ENCODE results near the gene HOXA5. TPM values are rescaled to one million over a fixed set of nuclear protein-coding genes. Genes with fewer than 3 reads are reported as not detected.

HOXA5 gene
- total and polyA plus RNA-seq, 2 donors (not counting 1 experiment from before 2014, with no cell fraction given) = 18.3 to 35.6 TPM

- Histone ChIP-seq H3K79me2 (ENCODE audit: control insufficient read depth, insufficient read depth, low read length) (peaks cover 41% of the 10 kb centered on the region), H3K9ac (ENCODE audit: insufficient read depth, low read length) (peak overlapping the region; percentile 9), H3K4me1 (ENCODE audit: control insufficient read depth, extremely low read depth, insufficient read depth, low read length) (no peaks in the 10 kb centered on the region), H4K20me1 (ENCODE audit: control insufficient read depth, extremely low read depth, insufficient read depth, low read length) (no peaks in the 10 kb centered on the region), H2AFZ (ENCODE audit: low read length) (peak overlapping the region; percentile 27), H3K27me3 (ENCODE audit: control insufficient read depth, insufficient read depth, low read length) (no peaks in the 10 kb centered on the region), H3K36me3 (ENCODE audit: control insufficient read depth, insufficient read depth, low read length) (no peaks in the 10 kb centered on the region), H3K4me3 (replicated peaks in 1 of 4; ENCODE audit: control extremely low read depth in 1 of 4, insufficient read depth in 1 of 4, low read depth in 3 of 4, low read length in 4 of 4) (peak overlapping the region; percentile 33 to 93 (median 69)), H3K27ac (ENCODE audit: insufficient read depth, low read length) (no peak overlapping the region), H3K4me2 (ENCODE audit: extremely low read depth, insufficient read depth, low read length) (peak overlapping the region; percentile 64), H3K9me3 (ENCODE audit: control insufficient read depth, insufficient read depth, low read depth, low read length) (no peaks in the 10 kb centered on the region)
- DNase-seq (ENCODE audit: low read depth in 2 of 2) = no peak
- TF ChIP-seq CTCF (conservative IDR thresholded peaks at IDR 0.05 in 1 of 2, IDR thresholded peaks at IDR 0.05 in 1 of 2; ENCODE audit: low read depth in 1 of 2, low read length in 2 of 2) (no peak), EZH2 (IDR thresholded peaks at IDR 0.05; ENCODE audit: low read length, missing control alignments) (no peak)
Observed at GRCh38 chr7:27095050-27095896, 48.2 kb downstream of the HOXA5 start.

GRCh38 chr7:27094304-27095049 lies 49.0 kb downstream of the HOXA5 start:
- no peak for TF ChIP-seq EZH2 (IDR thresholded peaks at IDR 0.05; ENCODE audit: low read length, missing control alignments)
- TF ChIP-seq CTCF (conservative IDR thresholded peaks at IDR 0.05 in 1 of 2, IDR thresholded peaks at IDR 0.05 in 1 of 2; ENCODE audit: low read depth in 1 of 2, low read length in 2 of 2) = no peak
- no peak overlapping the region for H2AFZ ChIP-seq (ENCODE audit: low read length)
- no peaks in the 10 kb centered on the region for H3K36me3 ChIP-seq (ENCODE audit: control insufficient read depth, insufficient read depth, low read length)
- H3K27me3 ChIP-seq (ENCODE audit: control insufficient read depth, insufficient read depth, low read length) = no peaks in the 10 kb centered on the region
- H3K4me3 ChIP-seq (replicated peaks in 1 of 4; ENCODE audit: control extremely low read depth in 1 of 4, insufficient read depth in 1 of 4, low read depth in 3 of 4, low read length in 4 of 4) = peak overlapping the region in 1 of 4 experiments; percentile 93
- no peak overlapping the region for H3K4me2 ChIP-seq (ENCODE audit: extremely low read depth, insufficient read depth, low read length)
- no peaks in the 10 kb centered on the region for H4K20me1 ChIP-seq (ENCODE audit: control insufficient read depth, extremely low read depth, insufficient read depth, low read length)
- no peaks in the 10 kb centered on the region for H3K9me3 ChIP-seq (ENCODE audit: control insufficient read depth, insufficient read depth, low read depth, low read length)
- H3K4me1 ChIP-seq (ENCODE audit: control insufficient read depth, extremely low read depth, insufficient read depth, low read length) = no peaks in the 10 kb centered on the region
- no peak overlapping the region for H3K27ac ChIP-seq (ENCODE audit: insufficient read depth, low read length)
- no peak overlapping the region for H3K9ac ChIP-seq (ENCODE audit: insufficient read depth, low read length)
- H3K79me2 ChIP-seq (ENCODE audit: control insufficient read depth, insufficient read depth, low read length) = peaks cover 33% of the 10 kb centered on the region
- no peak for DNase-seq (ENCODE audit: low read depth in 2 of 2)

- Histone ChIP-seq H3K27ac (ENCODE audit: insufficient read depth, low read length) (no peak overlapping the region), H3K9ac (ENCODE audit: insufficient read depth, low read length) (no peak overlapping the region), H3K79me2 (ENCODE audit: control insufficient read depth, insufficient read depth, low read length) (peaks cover 22% of the 10 kb centered on the region), H4K20me1 (ENCODE audit: control insufficient read depth, extremely low read depth, insufficient read depth, low read length) (no peaks in the 10 kb centered on the region), H3K4me2 (ENCODE audit: extremely low read depth, insufficient read depth, low read length) (no peak overlapping the region), H3K36me3 (ENCODE audit: control insufficient read depth, insufficient read depth, low read length) (no peaks in the 10 kb centered on the region), H3K4me3 (replicated peaks in 1 of 4; ENCODE audit: control extremely low read depth in 1 of 4, insufficient read depth in 1 of 4, low read depth in 3 of 4, low read length in 4 of 4) (no peak overlapping the region), H3K9me3 (ENCODE audit: control insufficient read depth, insufficient read depth, low read depth, low read length) (no peaks in the 10 kb centered on the region), H3K4me1 (ENCODE audit: control insufficient read depth, extremely low read depth, insufficient read depth, low read length) (no peaks in the 10 kb centered on the region), H2AFZ (ENCODE audit: low read length) (no peak overlapping the region), H3K27me3 (ENCODE audit: control insufficient read depth, insufficient read depth, low read length) (no peaks in the 10 kb centered on the region)
- no peak for DNase-seq (ENCODE audit: low read depth in 2 of 2)
- TF ChIP-seq EZH2 (IDR thresholded peaks at IDR 0.05; ENCODE audit: low read length, missing control alignments) (no peak), CTCF (conservative IDR thresholded peaks at IDR 0.05 in 1 of 2, IDR thresholded peaks at IDR 0.05 in 1 of 2; ENCODE audit: low read depth in 1 of 2, low read length in 2 of 2) (no peak)
Observed at GRCh38 chr7:27093184-27093895, 50.1 kb downstream of the HOXA5 start.

All from fibroblast of lung (primary cell).